ENCODE results near the gene BHLHE23.

BHLHE23 gene

GRCh38 chr20:62993856-62994494 lies 12.8 kb downstream of the BHLHE23 start:
- Histone ChIP-seq H3K9ac (ENCODE audit: low read length) (no peak overlapping the region), H3K4me1 (ENCODE audit: insufficient read depth, low read length) (no peaks in the 10 kb centered on the region), H3K27me3 (ENCODE audit: control insufficient read depth in 1 of 2, insufficient read depth in 2 of 2, low read length in 2 of 2) (peaks cover 6 to 27% of the 10 kb centered on the region in 2 donors), H3K36me3 (ENCODE audit: insufficient read depth, low read length) (no peaks in the 10 kb centered on the region), H3K9me3 (ENCODE audit: low read length) (no peaks in the 10 kb centered on the region), H3K27ac (ENCODE audit: low read depth, low read length) (no peak overlapping the region), H3K4me3 (ENCODE audit: low read depth in 1 of 2, low read length in 2 of 2) (no peak overlapping the region)

- Histone ChIP-seq H3K9me3 (ENCODE audit: low read length) (no peaks in the 10 kb centered on the region), H3K9ac (ENCODE audit: low read length) (no peak overlapping the region), H3K4me1 (ENCODE audit: insufficient read depth, low read length) (no peaks in the 10 kb centered on the region), H3K36me3 (ENCODE audit: insufficient read depth, low read length) (no peaks in the 10 kb centered on the region), H3K27ac (ENCODE audit: low read depth, low read length) (no peak overlapping the region), H3K4me3 (ENCODE audit: low read depth in 1 of 2, low read length in 2 of 2) (no peak overlapping the region), H3K27me3 (ENCODE audit: control insufficient read depth in 1 of 2, insufficient read depth in 2 of 2, low read length in 2 of 2) (peaks cover 0 to 15% of the 10 kb centered on the region in 2 donors)
These were observed 14.9 kb downstream of the BHLHE23 start for GRCh38 chr20:62991863-62992262.

DNA sequence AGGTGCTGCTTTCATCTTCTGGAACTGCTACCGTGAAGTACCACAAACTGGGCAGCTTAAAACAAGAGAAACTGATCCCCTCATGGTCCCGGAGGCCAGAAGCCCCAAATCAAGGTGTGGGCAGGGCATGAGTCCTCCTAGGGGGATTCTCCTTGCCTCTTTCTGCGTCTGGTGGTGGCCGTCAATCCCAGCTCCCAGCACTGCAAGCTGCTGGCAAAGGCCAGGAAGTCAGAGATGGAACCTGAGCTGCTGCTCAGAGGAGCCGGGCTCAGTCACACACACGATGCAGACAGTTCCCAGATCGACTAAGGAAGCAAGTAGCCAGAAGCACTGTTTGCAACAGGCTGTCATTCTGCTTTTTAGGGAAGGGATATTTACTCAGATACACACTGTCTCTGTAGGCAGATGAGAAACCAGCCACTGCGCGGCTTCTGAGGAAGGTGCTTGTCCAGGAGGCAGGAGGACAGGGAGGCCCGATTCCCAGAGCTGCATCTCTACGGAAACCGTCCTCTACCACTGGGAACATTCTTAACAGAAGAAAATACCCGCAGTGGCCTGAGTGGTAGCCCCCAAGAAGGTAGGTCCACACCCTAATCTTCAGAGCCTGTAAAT lies 15.5 kb downstream of the BHLHE23 start:
- Histone ChIP-seq H3K27ac (ENCODE audit: low read depth, low read length) (no peak overlapping the region), H3K4me3 (ENCODE audit: low read depth in 1 of 2, low read length in 2 of 2) (no peak overlapping the region), H3K4me1 (ENCODE audit: insufficient read depth, low read length) (no peaks in the 10 kb centered on the region), H3K9me3 (ENCODE audit: low read length) (no peaks in the 10 kb centered on the region), H3K27me3 (ENCODE audit: control insufficient read depth in 1 of 2, insufficient read depth in 2 of 2, low read length in 2 of 2) (peaks cover 0 to 15% of the 10 kb centered on the region in 2 donors), H3K36me3 (ENCODE audit: insufficient read depth, low read length) (no peaks in the 10 kb centered on the region), H3K9ac (ENCODE audit: low read length) (no peak overlapping the region)

DNA sequence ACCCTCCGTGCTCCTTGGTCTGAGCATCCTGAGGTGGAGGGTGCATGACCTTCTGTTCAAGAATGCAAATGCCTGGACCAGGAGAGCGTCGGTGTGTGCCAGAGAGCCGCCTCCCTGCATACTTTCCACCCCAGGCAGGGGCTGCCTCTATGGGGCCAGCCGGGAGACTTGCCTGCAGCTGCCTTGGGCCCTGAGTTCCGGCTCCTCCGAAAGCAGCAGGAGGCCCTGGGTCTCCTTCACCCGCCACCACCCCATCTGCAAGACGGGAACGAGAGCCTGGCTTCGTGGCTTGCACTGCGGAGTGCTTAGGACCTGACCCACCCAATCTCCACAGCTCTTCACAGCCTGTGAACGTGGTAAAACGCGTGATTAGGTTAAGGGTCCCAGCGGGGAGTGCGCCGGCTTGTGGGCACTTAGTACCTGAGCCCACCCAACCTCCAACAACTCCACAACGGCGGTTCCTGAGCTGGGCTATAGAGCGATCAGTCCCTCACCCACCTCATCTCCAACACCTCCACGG lies 16.4 kb downstream of the BHLHE23 start:
- Histone ChIP-seq H3K27ac (ENCODE audit: low read depth, low read length) (no peak overlapping the region), H3K9me3 (ENCODE audit: low read length) (no peaks in the 10 kb centered on the region), H3K4me1 (ENCODE audit: insufficient read depth, low read length) (no peaks in the 10 kb centered on the region), H3K4me3 (ENCODE audit: low read depth in 1 of 2, low read length in 2 of 2) (no peak overlapping the region), H3K9ac (ENCODE audit: low read length) (no peak overlapping the region), H3K36me3 (ENCODE audit: insufficient read depth, low read length) (no peaks in the 10 kb centered on the region), H3K27me3 (ENCODE audit: control insufficient read depth in 1 of 2, insufficient read depth in 2 of 2, low read length in 2 of 2) (peaks cover 0 to 20% of the 10 kb centered on the region in 2 donors)

- H3K27ac ChIP-seq (ENCODE audit: low read depth, low read length): no peak overlapping the region
- no peaks in the 10 kb centered on the region for H3K4me1 ChIP-seq (ENCODE audit: insufficient read depth, low read length)
- H3K9ac ChIP-seq (ENCODE audit: low read length): no peak overlapping the region
- peaks cover 0 to 20% of the 10 kb centered on the region in 2 donors for H3K27me3 ChIP-seq (ENCODE audit: control insufficient read depth in 1 of 2, insufficient read depth in 2 of 2, low read length in 2 of 2)
- no peak overlapping the region for H3K4me3 ChIP-seq (ENCODE audit: low read depth in 1 of 2, low read length in 2 of 2)
- H3K36me3 ChIP-seq (ENCODE audit: insufficient read depth, low read length): no peaks in the 10 kb centered on the region
- no peaks in the 10 kb centered on the region for H3K9me3 ChIP-seq (ENCODE audit: low read length)
These were observed 17.6 kb downstream of the BHLHE23 start for GRCh38 chr20:62989201-62989601.

- Histone ChIP-seq H3K9ac (ENCODE audit: low read length) (no peak overlapping the region), H3K9me3 (ENCODE audit: low read length) (no peaks in the 10 kb centered on the region), H3K4me1 (ENCODE audit: insufficient read depth, low read length) (no peaks in the 10 kb centered on the region), H3K36me3 (ENCODE audit: insufficient read depth, low read length) (no peaks in the 10 kb centered on the region), H3K27me3 (ENCODE audit: control insufficient read depth in 1 of 2, insufficient read depth in 2 of 2, low read length in 2 of 2) (peaks cover 0 to 27% of the 10 kb centered on the region in 2 donors), H3K4me3 (ENCODE audit: low read depth in 1 of 2, low read length in 2 of 2) (no peak overlapping the region), H3K27ac (ENCODE audit: low read depth, low read length) (no peak overlapping the region)
These were observed 19.6 kb downstream of the BHLHE23 start for GRCh38 chr20:62987114-62987513.

- H3K27me3 ChIP-seq (ENCODE audit: control insufficient read depth in 1 of 2, insufficient read depth in 2 of 2, low read length in 2 of 2): peaks cover 0 to 35% of the 10 kb centered on the region in 2 donors
- no peaks in the 10 kb centered on the region for H3K4me1 ChIP-seq (ENCODE audit: insufficient read depth, low read length)
These were observed 20.4 kb downstream of the BHLHE23 start for GRCh38 chr20:62986257-62986800.

DNA sequence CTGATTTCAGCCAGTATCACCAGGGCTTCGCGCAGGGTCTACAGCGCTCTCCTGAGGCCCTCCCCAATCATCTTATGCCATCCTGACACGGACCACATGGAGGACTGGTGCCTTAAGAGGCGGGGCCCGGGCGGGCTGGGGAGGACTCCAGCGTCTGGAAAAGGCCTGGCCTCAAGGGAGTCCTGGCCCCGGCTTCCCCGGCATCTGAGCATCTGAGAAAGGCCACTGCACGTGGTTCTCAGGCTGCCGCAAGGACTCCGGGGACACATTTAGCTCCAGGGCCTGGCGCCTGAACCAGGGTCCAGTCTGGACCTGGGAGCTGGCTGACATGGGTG lies 21.4 kb downstream of the BHLHE23 start:
- peaks cover 1 to 42% of the 10 kb centered on the region in 2 donors for H3K27me3 ChIP-seq (ENCODE audit: control insufficient read depth in 1 of 2, insufficient read depth in 2 of 2, low read length in 2 of 2)
- no peak overlapping the region for H3K27ac ChIP-seq (ENCODE audit: low read depth, low read length)
- no peaks in the 10 kb centered on the region for H3K36me3 ChIP-seq (ENCODE audit: insufficient read depth, low read length)
- no peak overlapping the region for H3K9ac ChIP-seq (ENCODE audit: low read length)
- no peaks in the 10 kb centered on the region for H3K4me1 ChIP-seq (ENCODE audit: insufficient read depth, low read length)
- no peak overlapping the region for H3K4me3 ChIP-seq (ENCODE audit: low read depth in 1 of 2, low read length in 2 of 2)
- no peaks in the 10 kb centered on the region for H3K9me3 ChIP-seq (ENCODE audit: low read length)

More at GRCh38 chr20:62986257-62986800, 20.4 kb downstream of the BHLHE23 start:
- no peak overlapping the region for H3K9ac ChIP-seq (ENCODE audit: low read length)
- no peak overlapping the region for H3K27ac ChIP-seq (ENCODE audit: low read depth, low read length)
- H3K36me3 ChIP-seq (ENCODE audit: insufficient read depth, low read length): no peaks in the 10 kb centered on the region
- no peaks in the 10 kb centered on the region for H3K9me3 ChIP-seq (ENCODE audit: low read length)
- H3K4me3 ChIP-seq (ENCODE audit: low read depth in 1 of 2, low read length in 2 of 2): no peak overlapping the region

GRCh38 chr20:62984666-62985443 lies 21.9 kb downstream of the BHLHE23 start:
- Histone ChIP-seq H3K4me1 (ENCODE audit: insufficient read depth, low read length) (no peaks in the 10 kb centered on the region), H3K4me3 (ENCODE audit: low read depth in 1 of 2, low read length in 2 of 2) (no peak overlapping the region), H3K27me3 (ENCODE audit: control insufficient read depth in 1 of 2, insufficient read depth in 2 of 2, low read length in 2 of 2) (peaks cover 5 to 47% of the 10 kb centered on the region in 2 donors), H3K9ac (ENCODE audit: low read length) (no peak overlapping the region), H3K27ac (ENCODE audit: low read depth, low read length) (no peak overlapping the region), H3K9me3 (ENCODE audit: low read length) (no peaks in the 10 kb centered on the region), H3K36me3 (ENCODE audit: insufficient read depth, low read length) (no peaks in the 10 kb centered on the region)

- Histone ChIP-seq H3K27me3 (ENCODE audit: control insufficient read depth in 1 of 2, insufficient read depth in 2 of 2, low read length in 2 of 2) (peaks cover 12 to 63% of the 10 kb centered on the region in 2 donors), H3K4me1 (ENCODE audit: insufficient read depth, low read length) (no peaks in the 10 kb centered on the region), H3K4me3 (ENCODE audit: low read depth in 1 of 2, low read length in 2 of 2) (no peak overlapping the region), H3K9me3 (ENCODE audit: low read length) (no peaks in the 10 kb centered on the region), H3K36me3 (ENCODE audit: insufficient read depth, low read length) (no peaks in the 10 kb centered on the region), H3K9ac (ENCODE audit: low read length) (no peak overlapping the region), H3K27ac (ENCODE audit: low read depth, low read length) (no peak overlapping the region)
These were observed 23.6 kb downstream of the BHLHE23 start for GRCh38 chr20:62983210-62983609.
